Fibroblast of lung (primary cell): ENCODE measurements around the gene FH.

Experiments used
- CTCF ChIP-seq, 2 donors: IDR thresholded peaks in 1 of 2; conservative IDR thresholded peaks in 1 of 2; 1 replicate in 1 of 2; 2 replicates in 1 of 2; pipeline ENCODE4 v1.5.1; 2011 to 2012; ENCODE audit warnings: low read length in 2 of 2, control low read depth in 1 of 2, inconsistent platforms in 1 of 2, low read depth in 1 of 2, mild to moderate bottlenecking in 1 of 2
- EZH2 ChIP-seq: IDR thresholded peaks from 2 replicates; pipeline ENCODE4 v1.5.1; 2012; ENCODE audit warnings: low read length, control low read depth, mild to moderate bottlenecking; ENCODE audit errors: missing control alignments

DNA sequence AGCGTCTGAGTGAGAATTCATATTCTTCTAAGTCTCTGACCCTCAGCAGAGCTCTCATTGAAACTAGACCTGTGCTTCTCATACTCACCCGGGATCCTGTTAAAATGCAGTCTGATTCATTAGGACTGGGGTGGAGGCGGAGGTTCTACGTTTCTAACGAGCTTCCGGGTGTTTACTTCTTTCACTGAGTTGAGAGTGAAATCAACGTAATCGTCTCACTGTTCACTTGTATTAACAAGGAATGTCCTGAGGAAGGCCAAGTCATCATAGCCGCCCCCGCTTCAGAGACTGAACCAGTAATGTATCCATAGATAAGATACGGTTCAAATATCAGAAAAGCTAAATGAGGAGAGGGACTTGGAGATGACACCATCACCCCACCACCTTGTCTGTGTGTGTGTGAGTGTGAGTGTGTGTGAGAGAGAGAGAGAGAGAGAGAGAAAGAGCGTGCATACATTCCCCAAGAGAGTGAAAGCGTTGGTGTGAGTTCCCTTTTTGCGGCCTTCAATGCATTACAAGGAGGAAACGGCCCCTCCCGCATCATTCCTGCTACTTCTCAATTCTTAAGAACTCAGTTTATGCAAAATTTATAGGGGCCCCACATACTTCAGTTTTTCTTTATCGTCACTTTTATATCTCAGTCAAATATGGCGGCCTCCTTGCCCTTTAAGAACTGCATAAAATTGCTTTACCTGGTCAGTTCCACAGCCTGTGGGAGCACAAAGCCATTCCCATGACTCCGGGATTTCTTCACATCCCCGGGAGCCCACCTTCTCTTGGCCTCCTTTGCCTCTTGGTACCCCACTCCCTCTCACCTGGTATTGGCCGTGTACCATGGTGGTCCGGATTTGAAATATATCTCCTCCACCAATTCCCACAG, 32.4 kb upstream of the FH start:
- TF ChIP-seq CTCF (conservative IDR thresholded peaks at IDR 0.05 in 1 of 2, IDR thresholded peaks at IDR 0.05 in 1 of 2; ENCODE audit: low read depth in 1 of 2, low read length in 2 of 2) (no peak), EZH2 (no peak)
